ACHN (cell line): Measurements from ENCODE around the gene WFDC11.
A peak's percentile ranks its signal among the peaks of the same experiment; 100 is the strongest.
"Not testable (repeated sequence)": the region's sequence is repeated elsewhere in the genome, so short reads cannot be mapped to it uniquely, and the experiment has no call there.

Source experiments
- DNase-seq: peaks from one replicate; pipeline ENCODE4 v3.0.0-alpha.2; 2015
- in situ Hi-C: cut with HindIII; loops from 2 replicates; pipeline ENCODE4 v1.10.0; 2017; ENCODE audit warnings: low sequenced_read_pairs, low pct_ligation_motif_present, low pct_unique_long_range_greater_than_20kb

Gene WFDC11

GRCh38 chr20:45670139-45670538 is at the start of gene WFDC11:
TSS of gene WFDC11 (minus strand) at chr20:45670239. CDS start at chr20:45650600, 19,639 bp downstream.
- in situ Hi-C loops: no loop called here
- no peak for DNase-seq

GRCh38 chr20:45716141-45716688 is 46.2 kb upstream of the WFDC11 start:
- in situ Hi-C loops, DNase-seq: not testable (repeated sequence)

GRCh38 chr20:45704969-45705637 is 35.1 kb upstream of the WFDC11 start, which contains the start of gene WFDC10B:
TSS of gene WFDC10B (minus strand) at chr20:45705019. CDS start at chr20:45685992, 19,027 bp downstream.
- in situ Hi-C loops: no loop called here

GRCh38 chr20:45701873-45702272 is 31.8 kb upstream of the WFDC11 start, which contains the start of gene WFDC13:
TSS of gene WFDC13 (plus strand) at chr20:45702038. CDS start at chr20:45702124, 86 bp downstream.
- in situ Hi-C loops: no loop called here
- no peak for DNase-seq

More at GRCh38 chr20:45704969-45705637, 35.1 kb upstream of the WFDC11 start, which contains the start of gene WFDC10B:
- no peak for DNase-seq

GRCh38 chr20:45701104-45701503 is 31.1 kb upstream of the WFDC11 start:
- DNase-seq: no peak
- in situ Hi-C loops: no loop called here

GRCh38 chr20:45695496-45695895 is 25.5 kb upstream of the WFDC11 start:
- no peak for DNase-seq
- in situ Hi-C loops: no loop called here

GRCh38 chr20:45693346-45693745 is 23.3 kb upstream of the WFDC11 start:
- DNase-seq, in situ Hi-C loops: not testable (repeated sequence)

GRCh38 chr20:45685896-45686295 is 15.9 kb upstream of the WFDC11 start:
- DNase-seq: peak; percentile 20

GRCh38 chr20:45679650-45680049 is 9.6 kb upstream of the WFDC11 start:
- in situ Hi-C loops: no loop called here

More at GRCh38 chr20:45685896-45686295, 15.9 kb upstream of the WFDC11 start:
- in situ Hi-C loops: no loop called here

GRCh38 chr20:45672765-45673164 is 2.7 kb upstream of the WFDC11 start:
- in situ Hi-C loops: no loop called here
- DNase-seq: no peak

More at GRCh38 chr20:45679650-45680049, 9.6 kb upstream of the WFDC11 start:
- no peak for DNase-seq

GRCh38 chr20:45657038-45657437 is 13.0 kb downstream of the WFDC11 start:
- in situ Hi-C loops, DNase-seq: not testable (repeated sequence)

GRCh38 chr20:45651726-45652125 is 18.3 kb downstream of the WFDC11 start:
- DNase-seq, in situ Hi-C loops: not testable (repeated sequence)

- DNase-seq: no peak
- in situ Hi-C loops: no loop called here
Measured at GRCh38 chr20:45649312-45649863, 20.7 kb downstream of the WFDC11 start.

- in situ Hi-C loops: no loop called here
- DNase-seq: no peak
Measured at GRCh38 chr20:45647441-45648050, 22.5 kb downstream of the WFDC11 start.

- in situ Hi-C loops: no loop called here
- no peak for DNase-seq
Measured at GRCh38 chr20:45646875-45647274, 23.2 kb downstream of the WFDC11 start.

GRCh38 chr20:45645869-45646268 is 24.2 kb downstream of the WFDC11 start:
- DNase-seq, in situ Hi-C loops: not testable (repeated sequence)

GRCh38 chr20:45641076-45641475 is 29.0 kb downstream of the WFDC11 start:
- in situ Hi-C loops, DNase-seq: not testable (repeated sequence)

GRCh38 chr20:45639687-45640086 is 30.4 kb downstream of the WFDC11 start:
- in situ Hi-C loops: no loop called here

GRCh38 chr20:45636513-45636912 is 33.5 kb downstream of the WFDC11 start:
- in situ Hi-C loops: no loop called here
- no peak for DNase-seq

More at GRCh38 chr20:45639687-45640086, 30.4 kb downstream of the WFDC11 start:
- no peak for DNase-seq
